Astrocyte (in vitro differentiated cells and primary cell): ENCODE measurements around the gene PEAK1.

Experiments used
- CTCF ChIP-seq: IDR thresholded peaks from 2 replicates; pipeline ENCODE4 v1.5.1; 2011; ENCODE audit warnings: low read depth, mild to moderate bottlenecking, inconsistent platforms, low read length, moderate library complexity; ENCODE audit not compliant: insufficient read depth
- EZH2 ChIP-seq: IDR thresholded peaks from 2 replicates; pipeline ENCODE4 v1.6.1; 2012; ENCODE audit warnings: mild to moderate bottlenecking, low read length, inconsistent platforms; ENCODE audit not compliant: insufficient read depth

DNA sequence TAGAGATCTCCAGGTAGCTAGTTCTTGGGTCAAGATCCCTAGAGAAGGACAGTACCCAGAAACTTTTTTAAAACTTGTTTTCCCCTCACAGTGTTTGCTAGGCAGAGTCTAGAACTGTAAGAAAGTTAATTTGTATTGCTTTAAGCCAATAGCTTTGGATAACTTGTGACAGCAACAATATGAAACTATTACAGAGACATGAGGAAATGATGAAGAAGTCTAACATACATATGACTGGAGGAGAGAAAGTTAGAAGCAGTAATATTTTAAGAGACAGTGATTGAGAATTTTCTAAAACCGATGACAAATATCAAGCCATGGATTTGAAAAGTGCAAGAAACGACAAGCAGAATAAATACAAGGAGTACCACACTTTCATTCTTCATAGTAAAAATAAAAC, 10.7 kb upstream of the PEAK1 start:
- TF ChIP-seq CTCF: no peak
- TF ChIP-seq EZH2: no peak
